GM19328 (cell line): ENCODE measurements around the gene SYNCRIP.
A peak's percentile ranks its signal among the peaks of the same experiment; 100 is the strongest.
"Not testable (repeated sequence)": the region's sequence is repeated elsewhere in the genome, so short reads cannot be mapped to it uniquely, and the experiment has no call there.

Experiments used
- ATAC-seq: cut with Tn5 transposase; IDR thresholded peaks from one replicate; pipeline ENCODE4 v1.9.1; 2021; ENCODE audit warnings: mild to moderate bottlenecking, moderate library complexity; ENCODE audit not compliant: unreplicated experiment

SYNCRIP gene

DNA sequence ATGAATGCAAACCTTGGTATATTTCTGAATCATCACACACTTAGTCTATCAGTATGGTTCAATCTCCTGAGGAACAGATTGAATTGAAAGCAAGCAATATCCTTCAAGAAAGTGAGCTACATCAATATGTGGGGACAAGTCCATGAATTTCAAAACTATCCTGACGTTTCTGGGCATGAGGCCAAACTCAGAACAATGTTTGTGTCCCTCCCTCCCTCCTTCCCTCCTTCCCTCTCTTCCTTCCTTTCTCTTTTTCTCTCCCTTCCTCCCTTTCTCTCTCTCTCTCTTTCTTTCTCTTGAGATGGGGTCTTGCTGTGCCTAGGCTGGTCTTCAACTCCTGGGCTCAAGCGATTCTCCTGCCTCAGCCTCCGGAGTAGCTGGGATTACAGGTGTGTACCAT is 27.9 kb upstream of the SYNCRIP start:
- no peak for ATAC-seq

DNA sequence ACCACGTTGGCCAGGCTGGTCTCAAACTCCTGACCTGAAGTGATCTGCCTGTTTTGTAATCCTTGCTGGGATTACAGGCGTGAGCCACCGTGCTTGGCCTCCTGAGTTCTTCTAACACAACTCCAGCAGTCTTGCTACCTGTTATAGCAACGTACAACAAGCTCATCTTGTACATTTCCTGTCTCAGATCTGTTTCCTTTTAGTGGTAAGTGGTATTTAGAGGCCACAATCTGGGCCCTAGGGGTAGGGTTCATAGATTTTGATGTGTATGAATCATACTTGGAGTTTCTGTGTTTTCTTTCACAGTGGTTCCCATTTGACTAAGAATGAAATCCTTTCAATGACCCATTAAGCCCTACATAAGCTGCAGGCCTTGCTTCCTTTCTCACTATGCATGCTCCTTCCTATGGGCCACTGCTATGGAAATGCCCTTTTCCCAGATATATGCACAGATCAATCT is 27.1 kb upstream of the SYNCRIP start:
- ATAC-seq, result peak; percentile 88

DNA sequence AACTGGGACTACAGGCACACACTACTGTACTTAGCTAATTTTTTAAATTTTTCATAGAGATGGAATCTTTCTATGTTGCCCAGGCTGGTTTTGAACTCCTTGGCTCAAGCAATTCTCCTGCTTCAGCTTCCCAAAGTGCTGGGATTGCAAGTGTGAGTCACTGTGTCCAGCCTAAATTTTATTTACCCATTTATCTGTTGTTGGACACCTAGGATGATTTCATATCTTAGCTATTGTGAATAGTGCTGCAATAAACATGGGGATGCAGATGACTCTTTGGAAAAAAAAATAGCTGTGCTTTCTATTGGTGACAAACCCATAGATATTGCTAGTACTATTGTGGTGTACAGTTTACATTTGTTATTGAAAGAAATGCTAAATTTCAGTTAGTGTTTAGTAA is 19.6 kb upstream of the SYNCRIP start:
- ATAC-seq, result no peak

DNA sequence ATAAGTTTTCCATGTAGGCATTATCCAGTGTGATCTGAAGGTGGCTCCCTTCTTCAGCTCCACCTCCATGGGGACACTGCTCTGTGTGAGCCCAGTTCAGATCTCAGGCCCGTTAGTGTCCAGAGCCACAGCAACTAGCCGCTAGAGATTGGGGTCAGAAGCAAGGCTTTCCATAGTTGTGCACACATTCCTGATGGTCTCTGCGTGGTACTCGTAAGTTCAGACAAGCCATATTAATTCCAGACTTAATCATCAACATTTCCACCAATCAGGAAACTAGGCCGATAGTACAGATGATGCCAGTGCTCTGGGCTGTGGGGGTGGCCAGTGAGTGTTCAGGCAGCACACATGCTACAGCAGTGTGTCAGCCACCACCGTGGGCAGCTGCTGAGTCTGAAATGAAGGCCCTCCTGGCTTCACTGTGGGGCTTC is 17.5 kb upstream of the SYNCRIP start:
- ATAC-seq, result no peak

DNA sequence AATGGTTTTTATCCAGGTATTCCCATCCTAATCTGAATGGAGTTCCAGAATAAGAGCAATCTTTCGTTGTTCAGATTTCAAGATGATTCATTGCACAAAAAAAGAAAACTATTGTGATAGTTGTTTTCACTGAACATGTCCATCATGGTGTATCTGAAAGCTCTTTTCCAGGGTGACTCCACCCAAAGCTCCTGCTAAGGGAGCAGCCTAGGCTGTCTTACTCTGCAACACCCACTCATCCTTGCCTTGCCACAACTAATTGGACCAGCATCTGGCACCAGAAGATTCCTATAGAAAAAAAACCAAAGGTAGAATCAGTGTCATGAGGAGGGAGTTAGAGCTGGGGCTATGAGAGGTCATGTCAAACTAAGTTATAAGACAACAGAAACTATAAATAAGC is 7.9 kb upstream of the SYNCRIP start:
- no peak for ATAC-seq

DNA sequence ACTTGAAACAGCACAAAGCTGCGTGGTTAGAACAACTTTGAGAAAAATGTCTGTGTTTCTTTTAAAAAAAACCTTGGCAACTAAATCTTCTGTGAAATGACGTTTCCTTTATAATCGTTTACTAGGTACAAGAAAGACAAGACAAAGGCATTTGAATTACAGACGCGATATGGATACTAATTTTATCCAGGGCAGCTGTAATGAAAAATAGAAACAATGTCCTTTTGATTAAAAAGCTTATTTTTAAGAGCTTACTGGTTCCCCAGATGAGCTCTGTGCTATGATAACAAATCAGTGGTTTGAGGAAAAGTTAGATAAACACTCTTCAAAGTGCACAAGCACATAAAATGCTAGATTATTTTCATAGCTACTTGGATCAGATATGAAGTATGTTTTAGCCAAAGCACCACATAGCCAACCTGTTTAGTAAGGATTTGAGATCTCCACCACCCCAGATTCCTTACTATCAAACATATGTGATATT is 1.6 kb upstream of the SYNCRIP start:
- no peak for ATAC-seq

DNA sequence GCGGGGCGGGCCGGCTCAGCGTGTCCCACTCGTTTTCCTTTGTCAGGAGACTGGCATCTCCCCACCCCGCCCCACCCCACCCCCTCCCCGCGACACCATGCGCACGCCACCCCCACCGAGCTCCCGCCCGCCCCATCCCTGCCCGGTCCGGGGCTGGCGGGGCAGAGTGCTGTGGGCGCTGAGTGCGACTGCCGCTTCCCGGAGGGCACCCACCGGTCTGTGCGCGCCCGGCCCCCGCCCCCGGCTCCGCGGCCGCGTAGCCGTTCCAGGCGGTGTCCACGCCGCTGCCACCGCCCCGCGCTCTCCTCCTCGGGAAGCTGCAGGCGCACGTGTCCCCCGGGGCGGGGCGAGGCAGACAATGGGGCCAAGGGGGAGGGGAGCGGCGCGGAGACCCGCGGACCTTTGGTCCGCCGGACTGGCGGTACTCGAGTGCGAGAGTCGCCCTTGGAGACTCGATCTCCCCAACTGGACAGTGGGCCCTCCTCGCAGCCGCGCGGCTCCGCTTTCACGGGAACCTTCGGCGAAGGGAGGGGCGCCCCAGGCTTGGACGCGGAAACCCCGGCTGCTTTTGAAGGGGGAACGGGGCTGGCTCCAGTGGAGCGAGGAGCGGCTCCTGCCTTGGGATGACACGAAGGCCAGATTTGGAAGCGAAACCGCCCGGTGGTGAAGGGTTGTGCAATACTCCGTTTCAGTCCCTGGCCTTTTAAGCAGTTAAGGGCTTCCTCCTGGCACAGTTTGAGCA is 1.0 kb upstream of the SYNCRIP start:
- peak; percentile 43 for ATAC-seq

DNA sequence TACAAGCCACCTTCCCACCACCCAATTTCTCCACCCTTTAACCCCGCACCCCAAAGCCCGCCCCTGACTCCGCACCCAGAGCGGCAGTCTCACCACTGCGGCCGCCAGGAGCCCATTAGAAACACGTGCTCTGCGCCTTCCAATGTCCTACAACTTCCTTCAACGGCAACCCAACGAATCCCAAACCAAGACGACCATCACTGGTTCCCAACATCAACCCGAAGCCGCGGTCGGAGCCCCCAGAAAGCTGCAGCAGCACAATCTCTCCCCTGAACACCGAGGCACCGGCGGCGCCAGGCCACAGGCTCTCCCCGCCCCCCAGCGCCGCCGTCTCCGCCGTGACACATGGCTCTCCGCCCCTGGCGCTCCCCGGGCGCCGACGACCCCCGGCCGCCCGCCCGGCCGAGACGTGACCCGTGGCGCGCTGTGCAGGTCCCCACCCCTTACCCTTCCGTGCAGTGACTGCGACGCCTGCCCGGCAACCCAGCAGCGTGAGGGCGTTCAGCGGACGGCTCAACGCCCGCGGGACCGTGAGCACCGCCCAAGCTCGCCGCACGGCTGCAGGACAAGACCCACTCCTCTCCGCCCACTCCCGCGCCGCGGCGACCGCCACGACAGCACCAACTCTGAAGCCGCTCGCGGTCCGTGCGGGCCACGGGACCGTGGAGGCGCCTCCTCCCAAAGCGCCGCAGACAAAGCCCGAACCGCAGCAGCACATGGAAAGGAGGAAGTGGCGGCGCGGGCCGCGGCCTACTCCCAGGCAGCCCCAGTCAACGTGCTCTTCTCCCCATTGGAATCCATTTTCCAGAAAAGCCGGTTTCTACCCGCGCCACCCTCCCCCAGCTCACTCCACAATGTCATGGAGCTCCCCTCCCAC is 551 bp downstream of the SYNCRIP start:
- no peak for ATAC-seq

DNA sequence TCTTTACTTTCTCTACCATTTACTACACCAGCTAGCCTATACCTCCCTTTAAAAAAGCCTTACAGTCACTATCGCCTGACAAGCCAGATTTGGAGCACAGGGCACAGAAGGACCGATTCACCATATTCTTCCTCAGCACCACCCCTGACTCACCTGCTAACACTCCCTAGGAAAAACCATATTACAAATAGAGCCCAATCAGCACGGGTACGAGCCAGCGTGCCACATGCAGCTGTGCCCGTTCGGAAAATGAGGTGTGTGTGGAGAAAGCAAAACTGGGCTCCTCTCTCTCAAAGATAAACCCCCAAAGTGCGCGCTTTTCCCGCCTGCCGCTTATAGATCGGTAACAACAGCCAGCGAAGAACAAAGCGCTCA is 1.2 kb downstream of the SYNCRIP start:
- ATAC-seq, result no peak

DNA sequence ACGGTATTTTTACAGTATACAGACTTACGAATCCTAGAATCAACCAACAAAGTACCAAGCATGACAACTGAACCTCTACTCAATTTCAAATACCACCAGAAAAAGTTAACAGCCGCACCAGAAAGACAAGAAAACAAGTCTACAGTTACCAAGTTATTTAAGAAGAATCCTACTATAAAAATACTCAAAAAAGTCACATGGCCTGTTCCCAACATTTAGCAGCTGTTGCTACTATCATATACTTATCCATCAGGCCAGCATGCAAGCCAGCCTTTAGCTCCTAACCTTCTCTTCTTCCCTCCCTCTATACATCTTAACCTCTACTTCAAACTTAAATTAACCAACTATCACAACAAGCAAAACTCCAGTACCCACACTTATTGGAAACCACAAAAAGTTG is 1.9 kb downstream of the SYNCRIP start:
- no peak for ATAC-seq

DNA sequence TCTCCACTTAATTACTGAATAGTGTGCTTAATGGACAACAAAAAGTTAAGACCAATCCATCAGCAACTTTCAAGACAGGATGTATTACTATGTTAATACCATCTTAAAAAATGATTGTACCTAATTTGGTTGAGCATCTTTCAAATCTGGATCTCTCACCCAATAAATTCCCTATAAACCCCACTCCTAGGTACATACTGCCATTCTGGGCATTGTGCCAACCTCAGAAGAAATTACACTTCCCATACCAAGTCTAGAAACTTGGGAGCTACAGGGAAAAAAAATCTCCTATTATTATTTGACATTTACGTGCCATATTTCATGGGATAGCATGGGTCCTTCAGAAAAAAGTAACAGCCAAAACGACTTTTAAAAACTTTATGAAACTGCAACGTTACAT is 5.1 kb downstream of the SYNCRIP start:
- ATAC-seq, result no peak

DNA sequence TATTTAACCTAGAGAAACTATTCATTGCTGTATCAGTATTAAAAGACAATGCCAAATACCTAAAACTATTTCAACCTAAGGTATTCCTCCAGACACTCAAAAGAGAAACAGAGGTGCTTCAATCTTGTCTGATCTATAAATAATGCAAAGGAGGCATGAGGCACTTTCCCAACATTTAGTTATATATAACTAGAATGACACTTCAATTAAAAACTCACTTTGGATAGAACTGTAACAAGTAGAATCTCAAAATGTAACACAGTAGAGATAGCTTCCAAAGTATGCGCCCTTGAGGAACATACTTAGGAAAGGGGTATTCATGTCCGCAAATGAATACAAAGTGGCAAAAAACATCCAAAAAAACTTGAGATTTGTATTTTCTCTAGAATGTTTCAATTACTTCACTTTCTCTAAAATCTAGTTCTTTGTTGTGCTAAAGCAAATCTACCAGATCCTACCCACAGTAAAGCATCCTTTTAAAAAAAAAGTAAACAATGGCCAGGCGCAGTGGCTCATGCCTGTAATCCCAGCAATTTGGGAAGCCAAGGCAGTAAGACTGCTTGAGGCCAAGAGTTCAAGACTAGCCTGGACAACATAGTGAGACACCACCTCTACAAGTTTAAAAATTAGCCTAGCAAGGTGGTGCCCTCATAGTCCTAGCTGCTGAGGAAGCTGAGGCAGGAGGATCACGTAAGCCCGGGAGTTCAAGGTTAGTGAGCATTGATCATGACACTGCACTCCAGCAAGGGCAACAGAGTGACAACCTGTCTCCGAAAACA is 10.3 kb downstream of the SYNCRIP start:
- ATAC-seq, result no peak

DNA sequence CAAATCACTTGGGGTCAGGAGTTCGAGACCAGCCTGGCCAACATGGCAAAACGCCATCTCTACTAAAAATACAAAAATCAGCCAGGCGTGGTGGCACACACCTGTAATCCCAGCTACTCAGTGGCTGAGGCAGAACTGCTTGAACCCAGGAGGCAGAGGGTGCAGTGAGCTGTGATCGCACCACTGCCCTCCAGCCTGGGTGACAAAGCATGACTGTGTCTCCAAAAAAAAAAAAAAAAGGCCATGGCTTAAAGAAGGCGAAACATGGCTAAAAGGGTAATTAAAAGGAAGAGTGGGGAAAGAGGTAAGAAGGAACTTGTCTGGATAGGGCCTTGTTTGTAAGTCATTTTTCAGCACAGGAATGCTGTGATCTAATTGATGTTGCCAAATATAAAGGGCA is 11.6 kb downstream of the SYNCRIP start:
- not testable (repeated sequence) for ATAC-seq

DNA sequence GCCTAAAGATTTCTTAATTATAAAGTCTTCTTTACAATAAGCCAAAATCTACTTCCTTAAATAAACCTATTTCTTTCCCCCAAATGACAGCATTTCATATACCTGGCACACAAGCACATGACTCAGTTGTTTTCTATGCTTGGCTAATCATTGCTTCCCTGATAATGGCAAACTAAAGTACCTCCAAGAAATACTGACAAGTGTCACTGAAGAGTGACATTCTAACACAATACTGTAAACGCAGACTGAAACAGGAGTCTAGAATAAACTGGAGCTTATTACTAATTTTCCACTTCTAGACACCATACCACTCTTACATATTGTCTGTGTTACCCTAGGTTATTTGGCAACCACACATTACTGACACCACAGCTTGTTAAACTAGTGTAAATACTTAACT is 14.3 kb downstream of the SYNCRIP start:
- no peak for ATAC-seq

DNA sequence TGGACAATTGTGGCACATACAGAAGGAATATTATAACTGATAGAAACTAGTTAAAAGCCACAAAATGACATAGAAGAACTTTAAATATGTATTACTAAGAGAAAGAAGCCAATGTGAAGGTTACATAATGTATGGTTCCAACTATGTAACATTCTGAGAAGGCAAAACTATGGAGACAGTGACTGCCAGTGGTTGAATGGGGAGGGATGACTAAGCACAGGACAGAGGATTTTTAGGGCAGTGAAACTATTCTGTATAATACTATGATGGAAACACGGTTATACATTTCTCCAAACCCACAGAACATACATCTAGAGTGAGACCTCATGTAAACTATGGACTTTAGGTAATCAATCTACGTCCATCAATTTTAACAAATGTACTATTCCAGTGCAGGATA is 22.4 kb downstream of the SYNCRIP start:
- no peak for ATAC-seq

DNA sequence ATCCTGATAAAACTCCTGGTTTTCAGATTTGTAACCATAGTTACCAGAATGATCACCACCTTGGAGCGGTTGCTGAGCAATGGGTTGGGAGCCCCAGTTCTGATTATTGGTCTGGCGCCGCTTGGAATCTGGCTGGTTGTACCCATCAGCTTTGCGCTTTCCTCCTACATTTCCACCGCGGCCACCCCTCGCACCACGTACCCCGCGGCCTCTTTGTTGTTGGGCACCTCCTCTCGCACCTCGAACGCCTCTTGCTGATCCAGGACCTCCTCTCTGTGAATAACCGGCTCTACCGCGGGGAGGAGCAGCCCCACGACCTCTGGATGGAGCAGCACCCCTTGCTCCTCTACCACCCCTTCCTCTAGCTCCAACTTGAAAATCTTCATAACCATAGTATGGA is 27.9 kb downstream of the SYNCRIP start:
- no peak for ATAC-seq

DNA sequence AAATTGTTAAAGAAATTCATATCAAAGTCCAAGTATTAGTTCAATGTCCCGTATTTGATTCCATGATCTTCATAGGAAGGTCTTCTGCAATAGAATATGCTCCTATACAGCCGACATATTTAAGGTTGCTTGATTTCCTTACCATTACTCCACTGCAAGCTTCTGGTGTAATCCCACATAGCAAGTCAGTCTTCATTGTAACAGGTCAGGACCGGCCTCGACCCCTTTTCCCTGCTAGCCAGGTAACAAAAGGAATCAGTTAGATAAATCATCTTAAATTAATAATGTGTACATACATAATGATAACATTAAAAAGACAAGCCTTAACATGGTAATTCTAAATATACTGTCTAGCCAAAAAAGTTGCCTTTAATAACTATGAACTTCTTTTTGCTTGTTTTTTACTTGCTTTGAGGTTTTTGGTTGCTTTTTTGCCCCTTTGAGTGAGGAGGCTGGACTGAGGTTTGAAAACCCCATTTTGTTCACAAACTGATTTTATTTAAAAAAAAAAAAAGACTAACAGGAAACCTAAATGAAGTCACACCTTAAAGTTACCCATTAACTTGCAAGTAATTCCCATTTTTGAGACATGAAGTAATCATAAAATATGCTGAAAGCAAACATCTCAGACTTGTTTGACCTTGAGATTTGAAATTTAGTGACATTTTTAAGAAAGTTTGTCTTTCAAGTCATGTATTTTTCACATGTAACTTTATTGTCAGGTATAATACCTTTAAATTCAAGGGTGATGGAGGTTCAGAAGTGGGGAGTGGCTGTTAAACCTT is 29.8 kb downstream of the SYNCRIP start:
- ATAC-seq, result no peak

DNA sequence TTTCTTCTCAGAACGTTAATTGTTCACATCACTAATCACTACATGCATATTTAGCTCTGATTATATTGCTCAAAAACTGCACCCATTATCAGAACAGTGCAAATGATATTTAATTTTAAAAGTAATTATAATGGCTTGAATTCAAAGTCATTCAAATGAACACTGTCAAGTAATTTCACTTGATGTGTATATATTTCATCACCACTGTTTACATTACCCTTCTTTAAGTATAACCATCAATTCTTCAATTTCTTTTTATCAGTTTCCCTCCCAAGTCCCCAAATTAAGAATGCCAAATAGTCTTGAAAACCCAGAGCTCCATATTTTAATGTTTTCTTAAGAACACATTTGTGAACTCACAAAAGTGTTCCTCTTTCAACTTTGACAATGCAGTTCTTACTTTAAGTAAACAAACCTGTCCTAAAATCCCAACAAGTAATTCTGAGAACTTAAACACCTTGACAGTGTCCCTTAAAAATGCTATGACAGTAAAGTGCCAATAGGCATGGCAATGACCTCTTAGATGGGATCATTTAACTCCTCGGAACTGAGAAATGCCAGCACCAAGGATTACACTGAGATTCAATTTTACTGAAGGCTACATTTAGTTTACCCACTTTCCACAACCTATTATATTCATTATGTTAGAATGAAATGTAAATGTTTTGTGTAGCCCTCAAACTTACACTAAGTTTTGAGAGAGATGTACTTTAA is 32.3 kb downstream of the SYNCRIP start:
- ATAC-seq, result no peak

DNA sequence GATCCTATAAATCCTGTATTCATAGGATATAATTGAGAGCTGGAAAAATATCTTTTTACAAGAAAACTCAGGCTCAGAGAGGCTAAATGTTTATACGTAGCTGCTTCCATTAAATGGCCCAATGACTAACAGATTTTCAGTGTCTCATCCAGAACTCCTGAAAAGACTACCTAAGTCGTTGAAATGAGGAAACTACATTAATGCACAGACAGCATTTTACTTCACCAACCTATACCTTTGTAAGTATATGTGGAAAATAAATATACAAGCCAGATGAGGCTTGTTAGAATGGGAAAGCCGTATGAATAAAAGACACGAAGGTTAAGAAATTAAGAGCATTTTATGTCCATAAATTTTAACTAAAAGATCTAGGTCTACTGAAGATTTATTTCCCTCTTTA is 40.6 kb downstream of the SYNCRIP start:
- ATAC-seq, result no peak
